NB4 (cell line): ENCODE measurements around the gene DENND5B.

Source experiments
- CTCF ChIP-seq: IDR thresholded peaks from one replicate; pipeline ENCODE4 v1.5.1; 2012; ENCODE audit warnings: low read depth, low read length
- MAX ChIP-seq: IDR thresholded peaks from 2 replicates; pipeline ENCODE4 v1.6.1; 2011; ENCODE audit warnings: low read depth, low read length
- MYC ChIP-seq: IDR thresholded peaks from 2 replicates; pipeline ENCODE4 v1.6.1; 2011; ENCODE audit warnings: low read depth, low read length
- POLR2A ChIP-seq: IDR thresholded peaks from 2 replicates; pipeline ENCODE4 v1.6.1; 2011; ENCODE audit warnings: mild to moderate bottlenecking; ENCODE audit not compliant: insufficient read length; ENCODE audit errors: extremely low read depth

- no peak for TF ChIP-seq CTCF
- TF ChIP-seq POLR2A: no peak
- no peak for TF ChIP-seq MAX
- TF ChIP-seq MYC: no peak
These were observed 17.9 kb downstream of the DENND5B start for GRCh38 chr12:31572900-31573600.
